IMR-90 (cell line): ENCODE measurements around the gene GNA14. TPM values are rescaled to one million over a fixed set of nuclear protein-coding genes. Genes with fewer than 3 reads are reported as not detected.

Experiments
- ATAC-seq: fragments of 200-7000 bp; cut with Tn5 transposase; 2 replicates; pipeline ENCODE4 v1.9.1; 2020; ENCODE audit warnings: low read depth, mild to moderate bottlenecking, moderate library complexity
- BruUV-seq: library from RNA; stranded (reverse); fragments of 400-500 nt; replicated peaks from 2 replicates; lab custom pipeline; 2021; lab: Mats Ljungman, UMichigan
- CTCF ChIA-PET: fragments of 300-600 bp; formaldehyde crosslinking; extraction: SDS; loops from one replicate; lab custom pipeline; 2021; ENCODE audit warnings: antibody characterized with exemption; lab: Yijun Ruan, JAX
- POLR2A ChIA-PET: fragments of 300-600 bp; sonication (Branson Sonifier 250); formaldehyde crosslinking; loops from one replicate; lab custom pipeline; 2022; ENCODE audit warnings: antibody characterized with exemption; ENCODE audit not compliant: unreplicated experiment; lab: Charles Lee
- DNase-seq: peaks from one replicate; pipeline ENCODE4 v3.0.0; 2013
- H2AFZ ChIP-seq: replicated peaks from 2 replicates; pipeline ENCODE3; 2013; ENCODE audit warnings: low read length, mild to moderate bottlenecking; ENCODE audit not compliant: poor library complexity
- H2AK5ac ChIP-seq: 2 replicates; pipeline ENCODE4 v1.6.1; 2013; ENCODE audit warnings: low read depth, low read length, inconsistent platforms
- H2AK9ac ChIP-seq: replicated peaks from 2 replicates; pipeline ENCODE3; 2013; ENCODE audit warnings: mild to moderate bottlenecking, low read depth, low read length, moderate library complexity; ENCODE audit not compliant: poor library complexity
- H2BK120ac ChIP-seq: 2 replicates; pipeline ENCODE4 v1.6.1; 2013; ENCODE audit warnings: low read depth, low read length, inconsistent platforms
- H2BK15ac ChIP-seq: 3 replicates; pipeline ENCODE4 v1.6.1; 2013; ENCODE audit warnings: low read depth, low read length, inconsistent platforms
- H2BK20ac ChIP-seq: 2 replicates; pipeline ENCODE4 v1.6.1; 2013; ENCODE audit warnings: low read depth, mild to moderate bottlenecking, inconsistent platforms, low read length, moderate library complexity
- H2BK5ac ChIP-seq: 2 replicates; pipeline ENCODE4 v1.6.1; 2013; ENCODE audit warnings: mild to moderate bottlenecking, low read depth, low read length, inconsistent platforms; ENCODE audit not compliant: poor library complexity, severe bottlenecking
- H3K14ac ChIP-seq: replicated peaks from 2 replicates; pipeline ENCODE4 v1.6.1; 2013; ENCODE audit warnings: low read depth, low read length, inconsistent platforms
- H3K18ac ChIP-seq: 2 replicates; pipeline ENCODE4 v1.6.1; 2013; ENCODE audit warnings: low read depth, low read length, control low read depth
- H3K23ac ChIP-seq: 2 replicates; pipeline ENCODE4 v1.6.1; 2013; ENCODE audit warnings: low read depth, low read length, inconsistent platforms
- H3K27ac ChIP-seq: 2 replicates; pipeline ENCODE4 v1.5.1; 2013; ENCODE audit warnings: mild to moderate bottlenecking, control low read depth, low read length; ENCODE audit not compliant: insufficient read depth
- H3K27me3 ChIP-seq: 2 replicates; pipeline ENCODE4 v1.6.1; 2013; ENCODE audit warnings: low read length; ENCODE audit not compliant: control insufficient read depth, insufficient read depth
- H3K36me3 ChIP-seq: 2 replicates; pipeline ENCODE4 v1.6.1; 2013; ENCODE audit warnings: low read length, mixed read lengths; ENCODE audit not compliant: control insufficient read depth, insufficient read depth
- H3K4ac ChIP-seq: 2 replicates; pipeline ENCODE4 v1.6.1; 2013; ENCODE audit warnings: low read depth, low read length, inconsistent platforms
- H3K4me1 ChIP-seq: 2 replicates; pipeline ENCODE4 v1.6.1; 2013; ENCODE audit warnings: low read length, mixed read lengths; ENCODE audit not compliant: control insufficient read depth, insufficient read depth
- H3K4me2 ChIP-seq: 2 replicates; pipeline ENCODE4 v1.6.1; 2013; ENCODE audit warnings: low read depth, mild to moderate bottlenecking, control low read depth, low read length, moderate library complexity
- H3K4me3 ChIP-seq: 2 replicates; pipeline ENCODE4 v1.5.1; 2013; ENCODE audit warnings: low read depth, mild to moderate bottlenecking, control low read depth, low read length, moderate library complexity; ENCODE audit not compliant: insufficient read depth
- H3K56ac ChIP-seq: 2 replicates; pipeline ENCODE4 v1.6.1; 2013; ENCODE audit warnings: low read length, inconsistent platforms; ENCODE audit not compliant: insufficient read depth; ENCODE audit errors: extremely low read depth
- H3K79me1 ChIP-seq, 2 experiments: 2 replicates each; pipeline ENCODE4 v1.6.1; 2013; ENCODE audit warnings: low read length in 2 of 2, inconsistent platforms in 1 of 2, low read depth in 1 of 2
- H3K9ac ChIP-seq: 2 replicates; pipeline ENCODE4 v1.6.1; 2013; ENCODE audit warnings: low read depth, low read length, control low read depth
- H3K9me1 ChIP-seq: 2 replicates; pipeline ENCODE4 v1.6.1; 2013; ENCODE audit warnings: low read length, inconsistent platforms; ENCODE audit not compliant: insufficient read depth
- H3K9me3 ChIP-seq: 2 replicates; pipeline ENCODE4 v1.6.1; 2013; ENCODE audit warnings: low read length; ENCODE audit not compliant: control insufficient read depth, insufficient read depth
- H4K20me1 ChIP-seq: 2 replicates; pipeline ENCODE4 v1.6.1; 2013; ENCODE audit warnings: low read length, inconsistent platforms; ENCODE audit not compliant: insufficient read depth
- H4K5ac ChIP-seq: 2 replicates; pipeline ENCODE4 v1.6.1; 2013; ENCODE audit warnings: mild to moderate bottlenecking, low read depth, low read length, control low read depth
- H4K8ac ChIP-seq, 2 experiments: 2 replicates each; pipeline ENCODE4 v1.6.1; 2013; ENCODE audit warnings: low read depth in 2 of 2, low read length in 2 of 2, control low read depth in 1 of 2, inconsistent platforms in 1 of 2
- H4K91ac ChIP-seq: 2 replicates; pipeline ENCODE4 v1.6.1; 2013; ENCODE audit warnings: low read depth, low read length, inconsistent platforms; ENCODE audit not compliant: insufficient read depth
- CTCF ChIP-seq: conservative IDR thresholded peaks from 2 replicates; pipeline ENCODE4 v1.5.1; 2012; ENCODE audit warnings: mild to moderate bottlenecking, low read depth, low read length, improper control_type of control experiment
- USF2 ChIP-seq: fragments of 150-350 bp; IDR thresholded peaks from 2 replicates; pipeline ENCODE4 v1.6.1; 2017; ENCODE audit warnings: mild to moderate bottlenecking, antibody characterized with exemption, low read length, low read depth
- WGBS, 2 experiments: methylation state at CpG; one replicate each; pipeline versions ENCODE4 v1.1.5 to v1.1.7; 2013; ENCODE audit warnings: missing lambda C conversion rate in 2 of 2; ENCODE audit not compliant: insufficient read length in 1 of 2; ENCODE audit errors: extremely low coverage in 2 of 2; 5-methylcytosine and 5-hydroxymethylcytosine counted together
- dilution Hi-C: fragments of 300-500 bp; cut with HindIII; formaldehyde crosslinking; loops from one replicate; pipeline ENCODE4 v1.14.3; 2018; ENCODE audit warnings: low sequenced_read_pairs; ENCODE audit not compliant: unreplicated experiment
- in situ Hi-C: fragments of 300-500 bp; cut with MboI; formaldehyde crosslinking; loops from 3 replicates; pipeline ENCODE4 v1.14.3; 2019; ENCODE audit warnings: low sequenced_read_pairs, inconsistent platforms, mixed read lengths
- intact Hi-C: fragments of 100-400 bp; cut with micrococcal nuclease; formaldehyde crosslinking; loops from 2 replicates; pipeline ENCODE4 v1.10.0; 2022
- polyA plus RNA-seq, 3 experiments: library from polyadenylated mRNA; depleted of rRNA; stranded (reverse); fragments of >200 nt; gene quantifications; 2 replicates each; pipeline ENCODE4 v1.2.3, GENCODE V29; 2012; ENCODE audit warnings: low replicate concordance in 1 of 3
- total RNA-seq: library from RNA; depleted of rRNA; stranded (reverse); fragments of >200 nt; gene quantifications from 2 replicates; pipeline ENCODE4 v1.2.3, GENCODE V29; 2012

Gene GNA14
- total and polyA plus RNA-seq, 2 of the 4 experiments (the other 2 are of a cell fraction) = under 0.01 to 0.03 TPM

- Histone ChIP-seq H3K79me1 (no peaks in the 10 kb centered on the region), H3K4me2 (no peak overlapping the region), H2BK15ac (no peak overlapping the region), H3K27me3 (no peaks in the 10 kb centered on the region), H4K20me1 (no peaks in the 10 kb centered on the region), H2BK5ac (no peak overlapping the region), H4K5ac (no peak overlapping the region), H3K4me1 (no peaks in the 10 kb centered on the region), H3K4ac (no peak overlapping the region), H4K91ac (no peak overlapping the region), H3K9me3 (no peaks in the 10 kb centered on the region), H2AFZ (no peak overlapping the region), H3K14ac (no peak overlapping the region), H3K27ac (no peak overlapping the region), H2AK9ac (no peak overlapping the region), H3K23ac (no peak overlapping the region), H3K18ac (no peak overlapping the region), H3K9ac (no peak overlapping the region), H4K8ac (no peak overlapping the region), H3K4me3 (no peak overlapping the region), H3K36me3 (no peaks in the 10 kb centered on the region), H2AK5ac (no peak overlapping the region), H2BK20ac (no peak overlapping the region), H3K9me1 (no peaks in the 10 kb centered on the region), H3K56ac (no peak overlapping the region), H2BK120ac (no peak overlapping the region)
- intact Hi-C loops (no loop called here), dilution Hi-C loops (no loop called here), in situ Hi-C loops (no loop called here)
- TF ChIP-seq USF2 (no peak), CTCF (no peak)
- no peak for DNase-seq
- ChIA-PET CTCF (interaction anchor here (1.6 kb wide), 1 partner anchor 9 kb away, joined by 4 read pairs; no protein-coding TSS in a partner anchor), POLR2A (no interaction called here)
- ATAC-seq = no peak
- no TSS peak for BruUV-seq
- WGBS, 2 experiments = no CpG with 5 or more reads among the region's 3 CpGs
These were observed 224.3 kb downstream of the GNA14 start for GRCh38 chr9:77423841-77424240.
